Right ventricle myocardium superior (tissue), 1 donor: ENCODE data around the gene HOXA5. TPM values are rescaled to one million over a fixed set of nuclear protein-coding genes. Genes with fewer than 3 reads are reported as not detected.
A peak's percentile ranks its signal among the peaks of the same experiment; 100 is the strongest.

ENCODE experiments used
- ATAC-seq: fragments of 200-7000 bp; cut with Tn5 transposase; one replicate; pipeline ENCODE4 v1.9.1; 2020; ENCODE audit warnings: mild to moderate bottlenecking; ENCODE audit not compliant: poor library complexity
- DNase-seq: peaks from one replicate; pipeline ENCODE4 v3.0.0-alpha.2; 2020
- intact Hi-C: fragments of 100-400 bp; cut with DNase I; formaldehyde crosslinking; loops from one replicate; pipeline ENCODE4 v1.11.2; 2022
- total RNA-seq: library from RNA; stranded (reverse); fragmentation: NEBNext Ultra II Directional; extraction: Animal tissue kit (Norgen Biotek cat#: 25700); gene quantifications from one replicate; pipeline ENCODE4 v1.2.1, GENCODE V29; 2021
- donor health status: DM: no; HTN: yes; CAD: no; lungs with severe emphysema.

Gene HOXA5
- total RNA-seq, 1 donor from 2014 or later = 0.62 TPM

DNA sequence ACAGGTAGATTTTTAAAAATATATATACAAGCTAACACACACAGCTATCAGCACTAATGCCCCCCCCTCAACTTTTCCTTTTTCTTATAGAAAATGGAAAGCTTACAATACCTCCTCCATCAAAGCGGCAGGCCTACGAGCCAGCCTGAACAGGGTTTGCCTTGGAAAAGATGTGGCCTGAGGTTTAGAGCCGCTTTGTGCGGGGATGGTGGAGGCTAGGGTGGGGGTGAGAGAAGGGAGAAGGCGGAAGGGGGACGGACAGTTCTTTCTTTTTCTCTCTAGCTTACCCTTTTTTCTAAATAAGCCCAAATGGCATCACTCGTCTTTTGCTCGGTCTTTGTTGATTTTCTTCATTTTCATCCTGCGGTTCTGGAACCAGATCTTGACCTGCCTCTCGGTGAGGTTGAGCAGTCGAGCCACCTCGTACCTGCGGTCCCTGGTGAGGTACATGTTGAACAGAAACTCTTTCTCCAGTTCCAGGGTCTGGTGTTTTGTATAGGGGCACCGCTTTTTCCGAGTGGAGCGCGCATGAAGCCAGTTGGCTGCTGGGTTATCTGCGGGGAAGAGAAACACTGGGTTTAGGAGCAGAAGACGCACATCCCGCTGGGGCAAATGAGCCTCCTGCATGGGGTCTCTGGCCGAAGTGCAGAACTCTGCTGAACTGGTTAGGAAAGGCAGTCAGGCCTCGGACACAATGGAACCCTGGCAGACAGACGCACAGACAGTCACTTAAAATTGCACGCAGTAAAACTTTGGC, 20.0 kb upstream of the HOXA5 start:
- ATAC-seq (no peak), DNase-seq (no peak)
- intact Hi-C loops = loop anchor here (5.0 to 10.0 kb wide), 3 partner anchors 481 to 1269 kb away; no protein-coding TSS in a partner anchor

DNA sequence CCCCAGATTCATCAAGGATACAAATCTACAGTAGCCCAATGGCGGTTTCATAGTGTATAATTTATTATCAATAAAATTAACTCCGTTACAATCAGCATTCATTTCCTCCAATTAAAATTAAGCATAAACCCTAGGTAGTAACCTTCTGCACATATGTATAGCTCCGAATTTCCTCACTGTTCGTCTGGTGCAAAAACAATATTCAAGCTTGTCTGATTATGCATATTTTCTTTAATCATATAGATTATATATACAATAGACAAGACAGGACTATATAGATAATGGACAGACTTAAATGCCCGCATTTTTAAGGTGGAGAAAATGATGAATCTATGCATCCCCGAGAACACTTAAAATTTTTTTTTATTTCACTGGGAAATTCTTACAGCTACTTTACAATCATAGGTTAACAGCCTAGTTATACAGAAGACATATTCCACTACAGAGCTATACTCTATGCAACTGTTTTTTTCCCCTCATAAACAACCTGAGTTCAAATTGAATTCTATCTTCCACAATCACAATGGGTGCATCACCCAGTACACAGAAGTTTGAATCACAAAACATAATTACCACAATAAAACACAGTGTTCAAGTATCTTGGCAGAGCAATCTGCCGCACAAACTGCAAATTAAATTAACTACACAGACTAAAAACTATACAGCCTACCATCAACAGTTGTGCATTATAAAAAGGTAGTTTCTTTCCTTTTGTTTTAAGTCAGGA, 19.2 kb upstream of the HOXA5 start:
- ATAC-seq = no peak
- no peak for DNase-seq
- intact Hi-C loops = loop anchor here (5.0 to 10.0 kb wide), 3 partner anchors 480 to 1268 kb away; no protein-coding TSS in a partner anchor

- DNase-seq = no peak
- intact Hi-C loops = loop anchor here (5.0 to 10.0 kb wide), 3 partner anchors 480 to 1267 kb away; no protein-coding TSS in a partner anchor
- no peak for ATAC-seq
These were observed 18.5 kb upstream of the HOXA5 start for GRCh38 chr7:27161721-27162560.

GRCh38 chr7:27161214-27161720, 17.8 kb upstream of the HOXA5 start:
- DNase-seq = peak; percentile 68
- intact Hi-C loops = loop anchor here (5.0 to 10.0 kb wide), 3 partner anchors 479 to 1266 kb away; no protein-coding TSS in a partner anchor
- peak; percentile 45 for ATAC-seq

DNA sequence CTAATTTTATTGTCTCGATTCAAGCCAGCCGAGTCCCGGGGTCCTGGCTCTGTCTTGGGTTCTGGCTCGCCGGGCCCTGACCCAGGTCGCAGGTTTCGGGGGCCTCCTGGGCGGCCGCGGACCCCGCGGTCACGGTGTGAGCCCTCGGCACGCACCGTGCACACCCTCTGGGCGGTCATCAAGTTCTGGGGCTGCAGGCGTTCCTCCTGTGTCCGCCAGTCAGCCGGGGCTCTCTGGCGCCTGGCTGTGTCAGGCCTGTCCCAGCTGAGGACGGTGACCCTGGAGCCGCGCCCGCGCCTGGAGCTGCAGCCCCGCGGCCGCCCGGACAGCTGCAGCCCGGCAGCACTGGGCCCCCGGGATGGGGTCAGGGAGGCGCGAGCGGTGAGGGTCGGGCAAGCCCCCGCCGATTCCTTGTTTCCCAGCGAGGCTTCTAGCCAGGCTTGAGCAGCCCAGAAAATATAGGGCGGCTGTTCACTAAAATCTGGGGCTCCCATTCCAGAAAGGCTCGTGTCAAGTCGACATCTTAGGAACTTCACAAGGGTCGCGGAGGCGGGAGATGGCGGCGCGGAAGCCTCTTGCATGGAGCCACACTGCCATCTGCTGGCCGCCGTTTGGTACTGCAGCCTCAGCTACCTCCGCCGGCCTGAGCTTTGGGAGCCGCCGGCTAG, 17.2 kb upstream of the HOXA5 start:
- intact Hi-C loops = loop anchor here (5.0 to 10.0 kb wide), 3 partner anchors 478 to 1266 kb away; no protein-coding TSS in a partner anchor
- peak; percentile 91 for ATAC-seq
- DNase-seq = peak; percentile 92

DNA sequence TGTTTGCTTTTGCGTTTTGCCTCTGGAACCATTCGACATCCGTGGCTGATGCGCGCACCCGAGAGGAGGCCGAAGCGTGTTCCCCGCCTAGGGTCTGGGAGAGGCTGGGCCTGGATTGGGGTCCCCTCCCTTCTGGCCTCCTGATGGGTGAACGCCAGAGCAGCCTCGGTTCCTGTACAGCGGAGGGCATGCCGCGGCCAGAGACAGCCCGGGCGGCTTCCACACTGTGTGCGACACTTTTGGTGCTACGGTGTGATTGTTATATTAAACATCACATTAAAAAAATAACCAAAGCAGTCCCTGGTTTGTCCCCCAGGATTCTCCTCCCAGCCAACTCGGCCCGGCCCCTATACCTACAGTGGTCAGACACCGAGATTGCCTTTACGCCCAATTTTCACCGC, 16.7 kb upstream of the HOXA5 start:
- DNase-seq = peak; percentile 40
- ATAC-seq = no peak
- intact Hi-C loops = loop anchor here (5.0 to 10.0 kb wide), 3 partner anchors 478 to 1265 kb away; no protein-coding TSS in a partner anchor

- ATAC-seq = no peak
- intact Hi-C loops = loop anchor here (5.0 to 10.0 kb wide), 3 partner anchors 477 to 1265 kb away; no protein-coding TSS in a partner anchor
- DNase-seq = peak; percentile 33
These were observed 16.0 kb upstream of the HOXA5 start for GRCh38 chr7:27159266-27160144.

DNA sequence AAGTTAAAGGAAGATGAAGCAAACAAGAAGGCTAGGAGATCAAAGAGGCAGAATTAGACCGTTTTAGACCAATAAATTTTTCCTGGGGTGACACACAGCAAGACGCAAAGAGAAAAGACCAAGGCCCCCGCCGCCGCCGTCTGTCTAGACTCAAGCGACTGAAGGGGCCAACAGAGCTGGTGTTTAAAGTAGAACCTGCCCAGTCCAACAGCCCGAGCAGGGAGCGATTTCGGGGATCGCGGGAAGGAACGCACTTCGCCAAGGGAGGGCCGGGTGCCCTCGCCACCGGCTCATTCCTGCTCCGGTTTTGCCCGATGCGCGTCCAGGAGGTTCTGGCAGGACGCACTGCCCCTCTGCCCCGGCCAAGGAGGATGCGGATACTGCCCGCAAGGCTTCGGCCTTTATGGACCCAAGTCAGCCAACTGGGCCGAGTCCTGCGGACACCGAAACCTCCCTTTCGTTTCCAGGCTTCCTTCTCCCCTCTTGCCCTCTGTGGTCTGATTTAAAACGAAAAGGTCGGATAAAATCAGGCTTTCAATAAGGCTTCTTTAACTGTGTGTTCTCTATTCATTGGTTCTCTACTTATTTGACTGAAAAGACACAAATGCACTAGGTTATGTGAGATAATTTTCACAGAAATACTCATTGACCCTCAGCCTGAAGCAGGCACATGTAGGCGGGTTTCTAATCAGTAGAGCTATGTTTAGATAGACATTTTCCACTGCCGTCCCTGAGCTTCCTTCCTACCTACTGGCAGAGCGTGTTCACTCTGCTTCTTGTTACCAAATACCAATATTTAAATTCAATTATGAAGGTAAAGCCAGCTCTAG, 15.2 kb upstream of the HOXA5 start:
- intact Hi-C loops = no loop called here
- ATAC-seq (no peak), DNase-seq (no peak)

GRCh38 chr7:27157702-27158431, 14.4 kb upstream of the HOXA5 start:
- intact Hi-C loops = no loop called here
- DNase-seq (no peak), ATAC-seq (no peak)

DNA sequence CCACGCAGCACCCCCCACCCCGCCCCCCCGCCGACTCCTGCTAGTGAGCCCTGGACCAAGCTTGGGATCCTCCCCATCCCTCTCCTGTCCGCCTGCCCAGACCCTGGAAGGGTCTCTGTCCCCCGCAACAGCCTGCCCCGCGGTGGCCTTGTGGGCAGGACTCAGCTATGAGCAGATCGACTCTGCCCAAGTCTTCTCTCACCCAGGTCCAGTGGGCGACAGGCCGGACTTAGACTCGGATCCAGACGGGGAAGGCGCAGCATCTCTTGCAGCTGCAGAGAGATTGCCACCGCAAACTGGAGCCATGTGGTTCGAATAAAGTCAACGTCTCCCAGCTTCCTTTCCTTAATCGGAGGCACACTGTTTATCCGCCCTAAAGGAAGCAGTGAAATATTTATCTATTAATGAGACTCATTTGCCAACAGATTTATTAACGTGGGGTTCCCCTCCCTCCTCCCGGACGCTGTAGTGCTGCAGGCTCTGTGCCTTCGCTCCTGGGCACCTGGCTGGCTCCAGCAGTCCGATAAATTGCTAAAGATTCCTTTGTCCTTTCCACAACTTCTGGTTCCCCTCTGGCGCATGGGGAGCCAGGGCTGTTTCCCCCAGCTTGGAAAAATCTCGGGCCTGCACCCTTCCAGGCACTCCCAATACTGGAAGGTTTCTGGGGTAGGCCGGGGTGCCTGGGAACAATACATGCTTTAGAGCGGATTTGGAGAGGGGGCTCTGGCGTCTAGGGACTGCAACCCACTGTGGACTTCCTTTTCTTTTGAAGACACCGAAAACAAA, 13.6 kb upstream of the HOXA5 start:
- DNase-seq = no peak
- intact Hi-C loops = no loop called here
- no peak for ATAC-seq

DNA sequence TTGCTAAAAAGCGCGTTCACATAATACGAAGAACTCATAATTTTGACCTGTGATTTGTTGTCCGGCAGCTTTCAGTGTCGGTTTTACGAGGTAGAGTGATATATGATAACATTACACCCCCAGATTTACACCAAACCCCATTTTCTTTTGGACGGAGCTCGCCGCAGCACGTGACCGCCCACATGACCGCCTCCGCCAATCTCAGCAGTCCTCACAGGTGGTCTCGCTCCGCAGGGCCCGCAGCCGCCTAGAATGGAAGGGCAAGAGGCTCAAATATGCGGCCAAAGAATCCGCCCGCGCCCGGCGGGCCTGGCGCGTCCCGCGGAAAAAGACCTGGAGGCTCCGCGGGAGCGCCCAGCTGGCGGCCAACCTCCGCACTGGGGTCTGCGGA, 13.0 kb upstream of the HOXA5 start, which contains the start of gene HOXA7:
Gene HOXA7, minus strand, starts transcription at position 168 of the 391 bp plus-strand sequence. Its CDS starts 130 bp downstream, at position 38.
- no peak for ATAC-seq
- no peak for DNase-seq
- intact Hi-C loops = no loop called here

DNA sequence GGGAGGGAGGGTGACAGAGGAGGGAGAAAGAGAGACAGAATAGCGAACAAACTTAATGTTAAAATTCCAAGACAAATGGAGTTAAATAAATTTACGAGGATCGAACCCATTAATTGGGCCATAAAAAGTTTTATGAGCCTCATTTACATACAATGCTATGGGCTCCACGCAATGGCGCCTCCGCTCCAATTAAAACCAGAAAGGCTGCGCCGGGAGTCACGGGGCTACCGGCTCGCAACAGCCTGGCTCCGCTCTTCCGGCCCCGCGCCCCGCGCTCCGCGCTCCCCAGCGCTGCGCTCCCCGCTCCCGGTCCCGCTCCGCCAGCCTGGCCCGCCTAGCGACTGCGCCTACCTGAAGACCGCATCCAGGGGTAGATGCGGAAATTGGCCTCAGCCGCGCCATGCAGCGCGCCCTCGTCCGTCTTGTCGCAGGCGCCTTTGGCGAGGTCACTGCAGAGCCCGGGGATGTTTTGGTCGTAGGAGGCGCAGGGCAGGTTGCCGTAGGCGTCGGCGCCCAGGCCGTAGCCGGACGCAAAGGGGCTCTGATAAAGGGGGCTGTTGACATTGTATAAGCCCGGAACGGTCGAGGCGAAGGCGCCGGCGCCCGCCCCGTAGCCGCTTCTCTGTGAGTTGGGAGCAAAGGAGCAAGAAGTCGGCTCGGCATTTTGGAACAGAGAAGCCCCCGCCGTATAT, 12.5 kb upstream of the HOXA5 start:
- intact Hi-C loops = no loop called here
- ATAC-seq (no peak), DNase-seq (no peak)

GRCh38 chr7:27154901-27155815, 11.7 kb upstream of the HOXA5 start:
- ATAC-seq (no peak), DNase-seq (no peak)
- intact Hi-C loops = no loop called here
